Left ventricle myocardium inferior (tissue), 1 donor: Measurements from ENCODE around the gene ZNF236. TPM values are rescaled to one million over a fixed set of nuclear protein-coding genes. Genes with fewer than 3 reads are reported as not detected.
"Not testable (repeated sequence)": the region's sequence is repeated elsewhere in the genome, so short reads cannot be mapped to it uniquely, and the experiment has no call there.

ENCODE experiments used
- DNase-seq: peaks from one replicate; pipeline ENCODE4 v3.0.0-alpha.2; 2020
- H3K27ac ChIP-seq: fragments of 200-600 bp; replicated peaks from 2 replicates; pipeline ENCODE4 v1.8.0; 2021
- H3K27me3 ChIP-seq: fragments of 200-600 bp; 2 replicates; pipeline ENCODE4 v1.8.0; 2021; ENCODE audit warnings: low read depth
- H3K36me3 ChIP-seq: fragments of 200-600 bp; 2 replicates; pipeline ENCODE4 v1.8.0; 2021
- H3K4me1 ChIP-seq: fragments of 200-600 bp; 2 replicates; pipeline ENCODE4 v1.8.0; 2021
- H3K4me3 ChIP-seq: fragments of 200-600 bp; 2 replicates; pipeline ENCODE4 v1.8.0; 2021; ENCODE audit warnings: mild to moderate bottlenecking, moderate library complexity
- H3K9me3 ChIP-seq: fragments of 200-600 bp; replicated peaks from 2 replicates; pipeline ENCODE4 v1.8.0; 2021
- CTCF ChIP-seq: fragments of 200-600 bp; IDR thresholded peaks from 2 replicates; pipeline ENCODE4 v1.8.0; 2021; ENCODE audit warnings: antibody characterized with exemption, mild to moderate bottlenecking, borderline replicate concordance
- intact Hi-C: fragments of 100-400 bp; cut with micrococcal nuclease; formaldehyde crosslinking; loops from one replicate; pipeline ENCODE4 v1.11.0; 2022
- total RNA-seq: library from RNA; stranded (reverse); fragmentation: NEBNext Ultra II Directional; extraction: Animal tissue kit (Norgen Biotek cat#: 25700); gene quantifications from one replicate; pipeline ENCODE4 v1.2.1, GENCODE V29; 2021
- donor health status: DM: no; HTN: yes; CAD: no; lungs with severe emphysema.

The ZNF236 gene
- total RNA-seq, 1 donor from 2014 or later = 10.6 TPM

- H3K4me3 ChIP-seq = no peak overlapping the region
- DNase-seq = no peak
- TF ChIP-seq CTCF = no peak
- intact Hi-C loops = loop anchor here (5.0 to 10.0 kb wide), 2 partner anchors 71 to 179 kb away; no protein-coding TSS in a partner anchor
- H3K27ac ChIP-seq = no peak overlapping the region
- peaks cover under 1% of the 10 kb centered on the region for H3K36me3 ChIP-seq
- no peaks in the 10 kb centered on the region for H3K9me3 ChIP-seq
- peaks cover 8% of the 10 kb centered on the region for H3K27me3 ChIP-seq
- H3K4me1 ChIP-seq = peaks cover 20% of the 10 kb centered on the region
Observed at GRCh38 chr18:76803413-76803812, 18.9 kb upstream of the ZNF236 start.

- TF ChIP-seq CTCF = peak; percentile 82
- intact Hi-C loops = loop anchor here (5.0 to 10.0 kb wide), 2 partner anchors 71 to 178 kb away; no protein-coding TSS in a partner anchor
- Histone ChIP-seq H3K27me3 (peaks cover 8% of the 10 kb centered on the region), H3K27ac (no peak overlapping the region), H3K4me3 (no peak overlapping the region), H3K4me1 (peaks cover 20% of the 10 kb centered on the region), H3K9me3 (no peaks in the 10 kb centered on the region), H3K36me3 (peaks cover 4% of the 10 kb centered on the region)
- DNase-seq = peak; percentile 36
Observed at GRCh38 chr18:76803814-76804213, 18.5 kb upstream of the ZNF236 start.

GRCh38 chr18:76805221-76805620, 17.1 kb upstream of the ZNF236 start:
- peaks cover 6% of the 10 kb centered on the region for H3K36me3 ChIP-seq
- peaks cover 20% of the 10 kb centered on the region for H3K4me1 ChIP-seq
- DNase-seq = no peak
- peaks cover 8% of the 10 kb centered on the region for H3K27me3 ChIP-seq
- TF ChIP-seq CTCF = no peak
- H3K4me3 ChIP-seq = no peak overlapping the region
- H3K9me3 ChIP-seq = no peaks in the 10 kb centered on the region
- intact Hi-C loops = loop anchor here (10.0 kb wide), 1 partner anchor 70 kb away; no protein-coding TSS in a partner anchor
- no peak overlapping the region for H3K27ac ChIP-seq

- intact Hi-C loops = loop anchor here (10.0 kb wide), 1 partner anchor 68 kb away; no protein-coding TSS in a partner anchor
- Histone ChIP-seq H3K36me3 (peaks cover 6% of the 10 kb centered on the region), H3K27me3 (peaks cover 6% of the 10 kb centered on the region), H3K9me3 (no peaks in the 10 kb centered on the region), H3K27ac (no peak overlapping the region), H3K4me3 (no peak overlapping the region), H3K4me1 (peaks cover 20% of the 10 kb centered on the region)
- DNase-seq = no peak
- TF ChIP-seq CTCF = no peak
Observed at GRCh38 chr18:76806301-76806700, 16.1 kb upstream of the ZNF236 start.

GRCh38 chr18:76808561-76808960, 13.8 kb upstream of the ZNF236 start:
- DNase-seq = no peak
- no peak overlapping the region for H3K27ac ChIP-seq
- H3K36me3 ChIP-seq = peaks cover 6% of the 10 kb centered on the region
- no peak overlapping the region for H3K4me3 ChIP-seq
- H3K27me3 ChIP-seq = no peaks in the 10 kb centered on the region
- no peak for TF ChIP-seq CTCF
- H3K4me1 ChIP-seq = peaks cover 4% of the 10 kb centered on the region
- no peaks in the 10 kb centered on the region for H3K9me3 ChIP-seq
- intact Hi-C loops = loop anchor here (10.0 kb wide), 1 partner anchor 66 kb away; no protein-coding TSS in a partner anchor

- H3K9me3 ChIP-seq, H3K4me1 ChIP-seq, intact Hi-C loops, H3K27ac ChIP-seq, H3K27me3 ChIP-seq, H3K4me3 ChIP-seq, DNase-seq: not testable (repeated sequence)
- H3K36me3 ChIP-seq = peaks cover 20% of the 10 kb centered on the region
Observed at GRCh38 chr18:76811530-76811929, 10.8 kb upstream of the ZNF236 start.
